GM19438 (cell line): ENCODE measurements around the gene KCND3.

Experiments used
- ATAC-seq: cut with Tn5 transposase; IDR thresholded peaks from one replicate; pipeline ENCODE4 v1.9.1; 2021; ENCODE audit warnings: low read depth; ENCODE audit not compliant: unreplicated experiment

KCND3 gene

DNA sequence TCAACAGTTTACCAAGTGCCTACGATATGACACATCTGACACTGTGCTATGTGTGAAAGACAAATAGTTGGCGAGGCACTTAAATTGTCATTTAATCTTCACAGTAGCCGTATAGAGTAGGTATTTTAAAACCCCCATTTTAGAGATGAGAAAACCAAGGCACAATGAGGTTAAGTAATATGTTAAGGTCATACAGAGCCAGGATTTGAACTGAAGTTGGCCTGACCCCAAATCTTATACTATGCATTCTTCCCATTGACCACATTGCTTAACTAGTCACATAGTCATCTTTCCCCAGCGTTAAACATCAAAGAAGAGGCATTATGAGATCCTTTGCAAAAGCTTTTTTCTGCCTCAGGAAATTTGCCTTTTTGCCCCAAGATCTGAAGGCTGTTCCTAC is 254.1 kb downstream of the KCND3 start:
- ATAC-seq: no peak

DNA sequence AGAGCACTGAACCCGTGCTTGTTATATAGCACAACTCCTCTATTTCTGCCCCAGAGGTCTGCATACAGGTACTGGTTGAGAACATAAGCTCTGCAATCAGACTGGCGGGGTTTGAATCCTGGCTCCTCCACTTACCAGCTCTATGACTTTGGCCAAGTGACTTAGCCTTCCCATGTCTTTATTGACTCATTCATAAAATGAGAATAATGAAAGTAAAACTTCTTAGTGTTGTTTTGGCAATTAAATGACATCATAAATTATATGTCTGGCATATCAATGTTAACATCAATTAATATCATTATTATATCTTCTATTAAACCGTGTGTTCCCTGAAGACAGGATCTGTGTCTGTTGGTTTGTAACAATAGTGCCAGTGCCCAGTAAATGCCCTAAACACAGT is 254.6 kb downstream of the KCND3 start:
- no peak for ATAC-seq

DNA sequence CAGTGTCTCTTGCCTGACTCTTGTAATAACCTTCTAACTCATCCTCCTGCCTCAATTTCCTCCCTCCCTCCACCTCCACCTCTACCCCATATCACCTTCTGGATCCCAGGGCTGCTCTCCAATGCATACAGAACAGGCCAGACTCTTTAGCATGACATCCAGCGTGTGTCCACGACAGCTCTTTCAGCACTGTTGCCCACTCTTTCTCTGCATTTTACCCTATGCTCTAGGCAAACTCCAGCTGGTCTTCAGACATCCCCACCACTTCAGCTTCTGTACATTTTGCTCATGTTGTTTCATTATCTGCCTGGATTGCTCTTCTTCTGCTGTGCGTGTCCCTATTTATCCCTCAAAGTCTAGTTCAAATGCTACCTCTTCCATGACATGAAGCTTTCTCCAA is 255.0 kb downstream of the KCND3 start:
- no peak for ATAC-seq

DNA sequence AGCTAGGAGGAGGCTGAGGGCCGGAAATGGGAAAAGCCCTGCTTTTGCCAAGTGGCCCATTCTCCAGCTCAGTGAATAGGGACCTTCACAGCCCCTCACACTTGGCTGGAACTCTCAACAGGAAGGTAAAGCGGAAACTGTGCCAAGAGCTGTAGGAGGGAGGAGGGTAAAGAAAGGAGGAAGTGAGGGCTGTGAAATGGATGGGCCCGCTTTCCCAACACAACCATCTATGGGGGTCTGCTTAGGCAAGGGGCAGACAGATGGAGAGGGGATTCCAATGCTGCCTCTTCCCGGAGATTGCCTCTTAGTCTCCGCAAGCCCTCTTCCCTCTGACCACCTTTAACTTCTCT is 255.5 kb downstream of the KCND3 start:
- ATAC-seq: no peak

DNA sequence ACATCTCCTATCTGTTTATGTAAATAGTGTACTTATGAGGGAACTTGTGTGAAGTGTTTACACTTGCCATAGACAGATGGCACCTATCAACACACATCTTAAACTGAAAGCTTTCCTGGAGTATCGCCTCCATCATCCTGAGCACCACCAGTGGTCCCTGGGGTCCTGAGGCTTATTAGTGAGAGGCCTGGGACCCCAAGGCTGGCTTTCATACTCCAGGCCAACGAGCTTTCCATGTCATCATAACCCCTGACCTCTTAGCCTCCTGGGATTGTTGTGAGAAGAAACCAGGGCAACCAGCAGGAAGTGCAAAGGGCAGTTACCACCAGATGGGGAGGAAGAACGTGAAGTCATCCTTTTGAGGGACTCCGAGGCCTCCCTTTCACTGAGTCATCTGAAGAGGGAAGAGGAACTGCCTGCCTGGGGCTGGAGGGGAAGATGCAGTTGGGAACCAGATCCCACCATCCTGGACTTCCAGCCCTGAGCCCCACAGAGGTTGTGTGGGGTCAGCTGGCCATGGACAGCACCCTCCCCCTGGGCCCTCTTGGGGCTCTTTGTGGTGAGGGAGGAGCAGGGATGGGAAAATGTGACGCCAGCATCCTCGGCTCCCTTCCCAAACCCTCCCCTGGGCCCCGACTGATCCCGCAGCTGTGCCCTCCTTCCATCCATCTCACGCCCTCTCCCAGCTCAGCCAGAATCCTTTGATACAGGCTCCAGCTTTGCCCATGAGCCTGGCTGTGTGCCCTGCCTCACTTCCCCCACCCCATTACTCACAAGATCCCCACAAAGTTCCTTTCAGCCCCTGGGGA is 256.1 kb downstream of the KCND3 start:
- ATAC-seq: no peak

DNA sequence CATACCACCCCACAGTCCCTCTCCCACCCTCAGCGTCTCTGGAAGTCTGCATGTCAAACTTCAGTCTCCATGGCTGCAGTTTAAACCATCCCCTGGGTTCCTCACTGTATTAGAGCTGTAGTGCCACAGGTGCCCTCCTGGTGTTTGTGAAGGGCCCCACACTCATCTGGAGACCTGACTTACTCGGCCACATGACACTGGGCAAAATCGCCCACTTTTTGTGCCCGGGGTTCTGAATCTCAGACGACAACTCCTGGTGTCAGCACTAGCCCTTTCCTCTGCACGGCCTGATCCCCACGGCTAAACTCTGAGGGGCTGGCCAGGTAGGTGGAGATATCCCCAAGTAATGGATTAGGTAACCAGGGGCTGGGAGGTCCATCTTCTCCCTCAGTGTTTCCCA is 256.8 kb downstream of the KCND3 start:
- no peak for ATAC-seq

DNA sequence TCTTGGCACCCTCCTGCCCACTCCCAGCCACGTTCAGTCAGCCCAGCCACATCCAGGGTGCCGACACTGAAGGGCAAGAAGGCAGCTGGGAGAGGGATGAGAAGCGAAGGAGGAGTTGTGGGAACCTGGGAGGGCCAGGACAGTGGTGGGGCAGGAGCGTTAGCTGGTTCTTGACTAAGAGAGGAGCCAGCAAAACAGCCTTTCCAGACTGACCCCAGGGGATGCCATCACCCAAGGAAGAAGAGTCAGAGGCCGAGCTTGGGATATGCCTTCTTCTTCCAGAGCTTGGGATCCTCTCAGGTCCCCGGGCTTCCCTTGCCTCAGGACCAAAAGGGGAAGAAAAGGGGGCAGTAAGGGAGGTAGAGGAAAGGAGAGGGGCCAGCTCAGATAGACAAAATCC is 257.5 kb downstream of the KCND3 start:
- ATAC-seq: no peak

DNA sequence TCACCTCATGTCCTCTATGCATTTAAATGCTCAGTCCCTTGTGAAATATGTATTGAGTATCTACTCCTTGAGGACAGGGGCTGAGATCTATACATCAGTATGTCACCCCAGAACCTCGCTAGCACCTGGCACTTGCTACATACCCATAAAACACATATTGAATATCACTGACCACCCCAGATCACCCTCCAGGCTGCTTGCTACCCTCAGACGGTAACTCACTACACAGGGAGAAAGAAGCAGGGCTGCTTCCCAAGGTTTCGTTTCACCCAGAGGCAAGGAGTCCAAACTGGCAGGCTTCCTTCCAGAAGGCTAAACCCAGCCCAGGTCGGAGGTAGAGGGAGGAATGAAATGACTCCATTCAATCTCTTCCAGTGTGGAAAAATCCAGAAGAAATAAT is 258.8 kb downstream of the KCND3 start:
- no peak for ATAC-seq

DNA sequence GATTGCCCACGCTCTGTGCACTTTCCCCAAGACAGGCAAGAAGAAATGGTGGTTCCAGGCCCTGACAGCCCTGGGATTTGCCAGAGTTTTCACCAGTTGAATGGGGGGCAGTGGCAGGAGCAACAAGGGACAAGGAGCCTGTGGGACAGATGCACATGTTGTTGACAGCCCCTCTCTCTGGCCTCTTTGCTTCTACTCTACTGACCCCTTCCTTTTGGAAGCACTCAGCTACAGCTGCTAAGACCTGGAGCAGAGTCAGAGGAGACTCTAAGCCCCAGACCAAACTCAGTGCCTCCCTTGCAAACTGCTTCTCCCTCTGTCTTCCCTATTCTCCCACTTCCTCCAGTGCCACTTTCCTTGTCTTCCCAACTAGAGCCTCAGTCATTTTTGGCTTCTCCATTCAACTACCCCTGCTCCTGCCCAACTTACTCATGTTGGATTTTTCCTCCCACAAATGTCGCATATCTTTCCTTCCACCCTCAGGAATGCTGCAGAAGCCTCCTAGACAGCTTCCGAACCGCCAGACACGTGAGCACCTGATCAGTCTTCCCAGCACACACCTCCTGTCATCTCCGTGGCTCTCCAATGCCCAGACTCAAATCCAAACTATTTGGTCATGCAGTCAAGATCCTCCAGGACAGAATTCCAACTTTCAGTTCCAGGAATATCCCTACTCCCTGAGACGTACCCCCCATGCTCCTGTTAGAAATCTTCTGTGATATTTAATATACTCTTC is 259.4 kb downstream of the KCND3 start:
- no peak for ATAC-seq

DNA sequence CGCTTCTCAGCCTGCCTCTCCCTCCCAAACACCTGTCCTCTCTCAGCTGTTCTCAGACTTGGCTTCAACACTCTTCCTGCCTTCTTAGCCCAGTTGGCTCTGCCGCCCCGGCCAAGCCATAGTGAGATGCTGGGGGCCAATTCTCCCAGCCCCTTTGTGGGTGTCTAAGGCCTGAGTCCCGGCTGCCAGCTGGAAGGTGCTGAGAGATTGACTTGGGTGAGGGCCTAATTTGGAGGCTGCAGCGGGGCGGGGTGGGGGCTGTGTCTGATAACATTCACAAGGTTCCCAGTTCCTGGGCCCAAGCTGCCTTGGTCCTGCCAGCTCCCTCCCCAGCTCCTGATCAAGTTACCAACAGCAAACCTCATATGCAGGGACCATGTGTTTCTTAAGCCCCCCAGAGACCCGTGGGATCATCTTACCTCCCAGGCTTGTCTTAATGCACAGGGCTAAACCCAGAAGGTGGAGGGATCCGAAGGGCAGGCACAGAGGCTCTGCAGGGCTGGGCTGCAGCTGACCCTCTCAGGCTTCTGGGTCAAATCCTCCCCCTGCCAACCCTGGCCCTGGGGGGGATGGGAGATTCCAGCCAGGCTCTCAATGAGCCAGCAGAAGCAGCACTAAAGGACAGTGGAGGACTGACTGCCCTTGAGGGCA is 260.1 kb downstream of the KCND3 start:
- ATAC-seq: no peak

DNA sequence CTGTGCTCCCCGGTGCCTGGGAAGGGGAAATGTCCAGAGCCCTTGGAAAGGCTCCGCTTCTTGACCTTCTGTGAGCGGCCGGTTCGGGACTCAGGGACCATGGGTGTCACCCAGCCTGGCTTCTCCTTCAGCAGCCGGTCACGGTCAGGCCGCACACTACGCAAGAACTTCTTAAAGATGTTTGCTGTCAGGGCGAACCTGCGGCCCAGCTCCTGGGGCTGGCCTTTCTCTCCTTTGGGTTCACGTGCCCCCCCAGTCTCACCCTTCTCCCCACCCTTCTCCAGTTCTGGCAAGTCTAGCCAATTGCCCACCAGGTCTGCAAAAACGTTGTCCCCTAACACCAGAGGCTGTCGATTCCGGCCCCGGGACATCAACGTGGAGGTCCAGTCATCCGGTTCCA is 262.4 kb downstream of the KCND3 start:
- ATAC-seq: no peak

DNA sequence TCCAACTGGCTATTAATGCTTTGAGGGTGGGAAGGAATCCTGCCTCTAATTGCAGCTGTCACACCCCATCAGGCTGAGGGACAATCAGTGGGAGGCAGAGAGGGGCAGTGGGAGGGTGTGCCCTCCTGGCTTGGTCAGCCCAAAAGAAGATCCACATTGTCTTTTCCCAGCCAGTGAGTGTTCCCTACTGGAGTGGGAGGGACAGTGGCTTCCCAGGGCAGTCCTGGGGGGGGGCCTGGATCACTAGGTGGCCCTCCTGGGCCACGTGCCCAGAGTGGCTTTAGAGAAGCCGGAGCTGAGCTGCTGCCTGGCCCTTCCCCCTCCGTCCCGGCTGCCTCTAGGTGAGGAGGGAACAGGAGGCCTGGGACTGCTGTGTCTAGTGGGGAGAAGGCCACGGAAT is 264.3 kb downstream of the KCND3 start:
- no peak for ATAC-seq

DNA sequence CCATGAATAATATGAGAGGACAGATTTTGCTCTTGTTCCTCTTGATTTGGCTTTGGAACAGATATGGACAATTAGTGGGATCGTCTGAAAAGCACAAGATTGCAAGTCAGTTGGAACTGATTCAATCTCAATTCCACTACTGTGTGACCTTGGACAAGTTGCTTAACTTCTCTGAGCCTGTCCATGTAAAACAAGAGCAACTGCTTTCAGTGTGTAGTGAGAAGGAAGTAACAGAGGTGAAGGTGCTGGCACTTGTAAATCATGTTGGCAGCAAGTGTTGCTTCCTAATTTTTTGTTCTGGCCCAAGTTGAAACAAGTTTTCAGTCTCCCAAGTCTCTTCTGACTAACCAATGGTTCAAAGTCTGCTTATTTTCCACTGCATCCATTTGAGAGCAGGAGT is 265.6 kb downstream of the KCND3 start:
- no peak for ATAC-seq

DNA sequence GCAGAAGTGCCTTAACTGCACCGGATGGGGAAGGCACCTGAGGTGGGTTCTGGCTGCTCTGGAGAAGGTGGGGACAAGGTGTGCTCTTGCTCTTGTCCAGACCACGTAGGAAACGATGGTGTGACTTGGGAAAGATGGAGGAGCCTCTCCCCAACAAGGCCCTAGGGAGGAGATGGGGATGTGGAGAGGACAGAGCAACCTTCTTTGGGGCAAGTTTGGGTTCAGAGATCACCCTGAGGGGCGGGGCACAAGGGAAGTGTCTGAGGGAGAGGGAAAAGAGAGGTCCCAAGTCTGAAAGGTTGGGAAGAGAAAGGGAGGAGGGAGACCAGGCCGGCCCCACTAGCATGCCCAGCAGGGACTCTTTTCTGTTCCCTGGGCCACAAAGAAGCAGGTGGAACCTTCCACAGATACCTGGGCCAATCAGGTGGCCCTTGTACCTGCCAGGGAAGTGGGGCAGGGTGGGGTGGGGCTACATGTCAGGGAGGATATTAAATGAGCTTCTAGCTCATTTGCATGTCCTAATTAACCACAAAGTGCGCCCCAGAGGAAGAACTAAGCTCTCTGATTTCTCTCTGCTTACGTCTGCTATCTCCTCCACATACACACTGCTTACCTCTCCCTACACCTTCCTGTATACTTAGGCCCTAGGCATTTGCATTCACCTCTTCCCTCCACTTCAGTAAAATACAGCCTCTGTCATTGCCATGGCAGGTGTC is 266.2 kb downstream of the KCND3 start:
- ATAC-seq: no peak

DNA sequence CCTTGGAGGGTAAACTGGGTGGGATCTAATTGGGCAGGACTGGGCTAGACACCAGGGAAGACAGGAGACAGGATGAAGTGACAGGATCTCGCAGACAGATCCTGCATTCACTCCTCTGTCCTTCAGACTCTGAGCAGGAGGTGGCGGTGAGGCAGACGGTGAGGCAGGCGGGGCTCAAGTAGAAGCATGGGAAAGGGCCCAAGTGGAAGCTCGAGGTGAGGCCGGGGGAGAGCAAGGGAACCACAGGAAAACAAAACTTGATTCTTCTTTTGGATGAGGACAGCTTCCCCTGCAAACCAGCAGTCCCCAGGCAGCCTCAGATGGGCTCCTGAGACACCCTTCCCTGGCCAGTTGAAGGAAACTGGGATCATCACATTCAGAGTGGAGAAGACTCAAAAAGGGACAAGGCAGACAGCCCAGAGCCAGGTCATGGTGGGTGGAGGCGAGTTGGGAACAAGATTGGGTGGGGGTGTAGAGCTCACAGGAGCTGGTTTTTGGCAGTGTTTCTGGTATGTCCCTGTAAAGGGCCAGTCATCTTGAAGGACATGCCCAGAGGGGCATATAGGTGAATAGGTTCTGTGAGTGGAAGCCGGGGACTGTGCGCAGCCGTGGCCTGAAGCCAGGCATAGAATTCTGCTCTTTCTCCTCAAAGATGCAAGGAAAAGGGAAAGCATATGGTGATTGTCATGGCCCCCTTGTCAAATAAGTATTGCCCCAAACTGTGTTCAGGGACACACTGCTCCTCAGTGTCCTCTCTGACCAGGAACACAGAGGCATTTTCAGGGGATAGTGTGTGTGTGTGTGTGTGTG is 268.3 kb downstream of the KCND3 start:
- no peak for ATAC-seq
